Ovary (tissue), 3 donors: ENCODE measurements around the gene NDUFV1.

Experiments
- POLR2A ChIP-seq: fragments of 450-650 bp; IDR thresholded peaks from one replicate; pipeline ENCODE4 v1.6.1; 2017; ENCODE audit warnings: antibody characterized with exemption, mild to moderate bottlenecking, moderate library complexity
- TF ChIP-seq, protein P1 (sequence below), 3 donors: fragments of 450-650 bp in 2 of 3; fragments of 200-600 bp in 1 of 3; IDR thresholded peaks; one replicate each; pipeline versions ENCODE4 v1.5.1 to v1.8.0; 2016 to 2022; ENCODE audit warnings: antibody characterized with exemption in 3 of 3, mild to moderate bottlenecking in 1 of 3
- donor health status: DM: no; HTN: no; CAD: no.

DNA sequence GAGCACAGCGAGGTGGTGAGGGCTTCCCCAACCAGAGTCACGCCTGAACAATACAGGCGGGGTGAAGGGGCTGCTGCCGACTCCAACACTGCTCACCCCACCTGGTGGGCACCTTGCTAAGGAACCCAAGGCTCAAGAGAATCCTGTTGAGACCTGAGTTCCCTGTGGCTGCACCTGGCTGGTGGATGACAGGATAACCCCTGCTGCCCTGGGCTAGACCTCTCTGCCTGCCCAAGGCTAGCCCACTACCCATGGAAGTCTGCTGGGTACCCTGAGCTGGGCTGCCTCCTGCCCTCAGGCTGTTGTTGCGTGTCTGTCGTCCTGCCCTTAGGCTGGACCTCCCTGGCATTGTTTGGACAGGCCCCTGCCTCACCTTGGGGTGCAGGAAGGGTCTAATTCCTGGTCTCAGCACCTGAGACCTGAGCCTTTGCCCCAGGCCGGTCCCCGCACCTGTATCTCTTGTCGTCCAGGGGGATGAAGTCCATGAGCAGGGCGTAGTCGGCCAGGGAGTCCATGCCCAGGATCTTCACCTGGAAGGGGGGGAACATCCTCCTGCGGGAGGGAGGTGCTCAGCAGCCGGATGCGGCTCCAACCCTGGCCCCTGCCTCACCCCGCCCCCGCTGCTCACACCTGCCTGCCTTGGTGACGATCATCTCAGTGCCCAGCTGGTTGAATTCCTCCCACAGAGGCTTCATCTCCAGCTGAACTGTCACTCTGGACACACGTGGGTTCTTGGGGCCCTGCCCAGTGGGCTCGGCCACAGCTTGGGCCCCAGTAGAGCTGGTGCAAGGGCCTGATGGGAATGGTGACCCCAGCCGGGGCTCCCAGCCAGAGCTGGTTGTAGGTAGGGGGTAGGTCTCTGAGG, 27.9 kb downstream of the NDUFV1 start:
- TF ChIP-seq, protein P1, sequence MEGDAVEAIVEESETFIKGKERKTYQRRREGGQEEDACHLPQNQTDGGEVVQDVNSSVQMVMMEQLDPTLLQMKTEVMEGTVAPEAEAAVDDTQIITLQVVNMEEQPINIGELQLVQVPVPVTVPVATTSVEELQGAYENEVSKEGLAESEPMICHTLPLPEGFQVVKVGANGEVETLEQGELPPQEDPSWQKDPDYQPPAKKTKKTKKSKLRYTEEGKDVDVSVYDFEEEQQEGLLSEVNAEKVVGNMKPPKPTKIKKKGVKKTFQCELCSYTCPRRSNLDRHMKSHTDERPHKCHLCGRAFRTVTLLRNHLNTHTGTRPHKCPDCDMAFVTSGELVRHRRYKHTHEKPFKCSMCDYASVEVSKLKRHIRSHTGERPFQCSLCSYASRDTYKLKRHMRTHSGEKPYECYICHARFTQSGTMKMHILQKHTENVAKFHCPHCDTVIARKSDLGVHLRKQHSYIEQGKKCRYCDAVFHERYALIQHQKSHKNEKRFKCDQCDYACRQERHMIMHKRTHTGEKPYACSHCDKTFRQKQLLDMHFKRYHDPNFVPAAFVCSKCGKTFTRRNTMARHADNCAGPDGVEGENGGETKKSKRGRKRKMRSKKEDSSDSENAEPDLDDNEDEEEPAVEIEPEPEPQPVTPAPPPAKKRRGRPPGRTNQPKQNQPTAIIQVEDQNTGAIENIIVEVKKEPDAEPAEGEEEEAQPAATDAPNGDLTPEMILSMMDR (IDR thresholded peaks at IDR 0.05): no peak
- no peak for TF ChIP-seq POLR2A
